ENCODE measurements around the gene TMPRSS2. TPM values are rescaled to one million over a fixed set of nuclear protein-coding genes. Genes with fewer than 3 reads are reported as not detected.

Gene TMPRSS2
- total RNA-seq, 8 experiments from 2014 or later = 0.23 to 0.87 (median 0.36) TPM; not detected in 3

- Histone ChIP-seq H3K4me3 (no peak overlapping the region), H3K4me1 (replicated peaks in 1 of 2) (no peaks in the 10 kb centered on the region), H3K27ac (no peak overlapping the region)
- in situ Hi-C loops (cut with MboI; ENCODE audit: low pct_unique_long_range_greater_than_20kb in 2 of 9, low sequenced_read_pairs in 9 of 9, unreplicated experiment in 9 of 9) = loop anchor here in 1 of 9 experiments (25.0 kb wide), 1 partner anchor 166 kb away; no protein-coding TSS in a partner anchor
- no peak for ATAC-seq (replicated peaks in 6 of 8)
- WGBS, 10 experiments = 13 to 100% (median 80%) methylated on average over 1 to 3 of the region's 3 CpGs; no CpG with 5 or more reads in 3 of the 10 experiments
These were observed 54.8 kb downstream of the TMPRSS2 start for GRCh38 chr21:41453198-41453597.

DNA sequence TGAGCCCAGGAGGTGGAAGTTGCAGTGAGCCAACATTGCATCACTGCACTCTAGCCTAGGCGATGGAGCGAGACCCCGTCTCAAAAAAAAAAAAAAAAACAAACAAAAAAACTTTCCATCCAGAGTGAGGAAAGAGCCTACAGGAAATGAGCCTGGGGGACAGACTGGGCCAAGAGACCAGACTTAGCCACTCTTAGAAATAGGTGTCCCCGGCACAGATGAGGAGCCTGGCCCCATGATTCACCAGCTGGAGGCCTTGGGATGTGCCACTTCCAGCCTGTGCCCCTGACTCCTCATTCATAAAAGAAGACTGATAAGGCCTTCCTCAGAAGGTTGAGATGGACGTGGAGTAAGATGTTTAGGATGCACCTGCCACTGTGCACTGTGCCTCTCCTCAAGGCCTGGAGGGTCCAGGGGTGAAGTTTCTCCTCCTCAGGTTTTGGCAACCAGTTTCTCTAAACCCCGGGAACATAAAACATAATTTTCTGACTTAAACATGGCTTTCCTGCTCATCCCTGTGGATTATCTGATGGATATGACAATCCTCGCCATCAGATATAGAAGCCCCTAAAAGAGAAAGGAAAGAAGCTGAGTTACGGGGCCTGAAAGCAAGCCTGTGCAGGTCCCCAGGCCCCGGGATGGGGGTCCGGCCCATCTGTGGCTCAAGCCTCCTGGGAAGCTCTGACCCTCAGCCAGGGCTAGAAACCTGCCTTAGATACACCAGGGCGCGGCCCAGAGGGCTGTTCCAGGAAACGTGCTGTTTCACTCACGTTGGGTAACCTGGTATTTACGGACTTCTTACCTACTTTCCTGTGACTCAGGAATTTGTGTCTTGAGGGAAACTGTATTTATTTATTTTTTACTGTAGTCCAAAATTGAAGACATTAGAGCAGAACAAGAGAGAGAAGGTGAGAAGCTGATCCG is 55.9 kb downstream of the TMPRSS2 start:
- Histone ChIP-seq H3K27ac (no peak overlapping the region), H3K4me1 (replicated peaks in 1 of 2) (no peaks in the 10 kb centered on the region), H3K4me3 (no peak overlapping the region)
- no peak for ATAC-seq (replicated peaks in 6 of 8)
- in situ Hi-C loops (cut with MboI; ENCODE audit: low pct_unique_long_range_greater_than_20kb in 2 of 9, low sequenced_read_pairs in 9 of 9, unreplicated experiment in 9 of 9) = loop anchor here in 1 of 9 experiments (25.0 kb wide), 1 partner anchor 165 kb away; no protein-coding TSS in a partner anchor
- WGBS, 10 experiments = 47 to 97% (median 89%) methylated on average over 2 to 8 of the region's 16 CpGs

- Histone ChIP-seq H3K4me1 (replicated peaks in 1 of 2) (no peaks in the 10 kb centered on the region), H3K4me3 (no peak overlapping the region), H3K27ac (no peak overlapping the region)
- in situ Hi-C loops (cut with MboI; ENCODE audit: low pct_unique_long_range_greater_than_20kb in 2 of 9, low sequenced_read_pairs in 9 of 9, unreplicated experiment in 9 of 9) = loop anchor here in 1 of 9 experiments (25.0 kb wide), 1 partner anchor 162 kb away; no protein-coding TSS in a partner anchor
- ATAC-seq (replicated peaks in 6 of 8) = no peak
- WGBS, 10 experiments = 33 to 83% (median 75%) methylated on average over 1 to 3 of the region's 5 CpGs; no CpG with 5 or more reads in 3 of the 10 experiments
These were observed 58.3 kb downstream of the TMPRSS2 start for GRCh38 chr21:41449613-41450012.

DNA sequence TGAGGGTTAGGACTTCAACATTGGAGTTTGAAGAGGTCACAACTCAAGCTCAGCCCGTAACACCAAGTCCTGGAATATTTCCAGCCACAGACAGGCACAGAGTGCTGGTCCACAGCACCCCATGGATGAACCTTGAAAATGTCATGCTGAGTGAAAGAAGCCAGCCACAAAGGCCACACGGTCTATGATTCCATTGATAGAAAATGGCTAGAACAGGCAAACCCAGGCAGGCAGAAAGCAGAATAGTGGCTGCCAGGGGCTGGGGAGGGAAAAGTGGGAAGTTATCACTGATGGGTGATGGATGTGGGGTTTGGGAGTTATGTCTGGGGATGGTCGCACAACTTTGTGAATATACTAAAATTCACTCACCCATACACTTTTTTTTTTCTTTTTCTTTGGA is 60.6 kb downstream of the TMPRSS2 start:
- WGBS, 10 experiments = 17 to 100% (median 85%) methylated on average over 1 to 2 of the region's 3 CpGs; no CpG with 5 or more reads in 4 of the 10 experiments
- ATAC-seq (replicated peaks in 6 of 8) = no peak
- in situ Hi-C loops (cut with MboI; ENCODE audit: low pct_unique_long_range_greater_than_20kb in 2 of 9, low sequenced_read_pairs in 9 of 9, unreplicated experiment in 9 of 9) = no loop called here

DNA sequence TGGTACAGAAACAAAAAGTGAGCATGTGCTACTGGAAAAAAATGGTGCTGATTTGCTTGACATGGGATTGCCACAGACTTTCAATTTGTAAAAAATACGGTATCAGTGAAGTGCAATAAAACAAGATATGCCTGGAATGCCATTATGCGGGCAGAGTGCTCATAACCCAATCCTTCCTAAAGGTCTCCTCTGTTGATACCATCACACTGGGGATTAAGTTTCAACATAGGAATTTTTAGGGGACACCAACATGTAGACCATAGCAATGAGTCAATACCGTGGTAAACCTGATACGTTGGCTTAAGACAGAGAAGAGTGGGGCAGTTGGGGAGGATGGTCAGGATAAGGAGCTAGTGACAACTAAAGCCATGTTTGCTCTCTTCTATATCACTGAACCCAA is 61.4 kb downstream of the TMPRSS2 start:
- Histone ChIP-seq H3K4me1 (replicated peaks in 1 of 2) (no peaks in the 10 kb centered on the region), H3K27ac (no peak overlapping the region), H3K4me3 (no peak overlapping the region)
- WGBS, 10 experiments = 55 to 100% (median 87%) methylated on average over 2 to 4 of the region's 4 CpGs; no CpG with 5 or more reads in 1 of the 10 experiments
- ATAC-seq (replicated peaks in 6 of 8) = no peak
- in situ Hi-C loops (cut with MboI; ENCODE audit: low pct_unique_long_range_greater_than_20kb in 2 of 9, low sequenced_read_pairs in 9 of 9, unreplicated experiment in 9 of 9) = no loop called here

More for the DNA sequence above, 60.6 kb downstream of the TMPRSS2 start:
- Histone ChIP-seq H3K4me3 (no peak overlapping the region), H3K27ac (no peak overlapping the region), H3K4me1 (replicated peaks in 1 of 2) (no peaks in the 10 kb centered on the region)

- in situ Hi-C loops (cut with MboI; ENCODE audit: low pct_unique_long_range_greater_than_20kb in 2 of 9, low sequenced_read_pairs in 9 of 9, unreplicated experiment in 9 of 9) = no loop called here
- WGBS, 10 experiments = 45 to 100% (median 75%) methylated on average over 2 to 6 of the region's 7 CpGs; no CpG with 5 or more reads in 3 of the 10 experiments
- Histone ChIP-seq H3K4me1 (replicated peaks in 1 of 2) (no peaks in the 10 kb centered on the region), H3K27ac (no peak overlapping the region), H3K4me3 (no peak overlapping the region)
- ATAC-seq (replicated peaks in 6 of 8) = peak in 2 of 8 experiments; percentile 41 to 42
These were observed 62.5 kb downstream of the TMPRSS2 start for GRCh38 chr21:41445465-41445862.

- no peak overlapping the region for H3K27ac ChIP-seq
- no peaks in the 10 kb centered on the region for H3K4me1 ChIP-seq (replicated peaks in 1 of 2)
- H3K4me3 ChIP-seq = no peak overlapping the region
- no peak for ATAC-seq (replicated peaks in 6 of 8)
- in situ Hi-C loops (cut with MboI; ENCODE audit: low pct_unique_long_range_greater_than_20kb in 2 of 9, low sequenced_read_pairs in 9 of 9, unreplicated experiment in 9 of 9) = no loop called here
- 53 to 100% (median 92%) methylated on average over 3 to 13 of the region's 13 CpGs; no CpG with 5 or more reads in 2 of the 10 experiments for WGBS, 10 experiments
These were observed 63.1 kb downstream of the TMPRSS2 start for GRCh38 chr21:41444703-41445464.

GRCh38 chr21:41443562-41443961 is 64.4 kb downstream of the TMPRSS2 start:
- no peak overlapping the region for H3K4me3 ChIP-seq
- ATAC-seq (replicated peaks in 6 of 8) = no peak
- 80 to 90% (median 84%) methylated on average over 2 to 7 of the region's 7 CpGs; no CpG with 5 or more reads in 5 of the 10 experiments for WGBS, 10 experiments
- no peak overlapping the region for H3K27ac ChIP-seq
- in situ Hi-C loops (cut with MboI; ENCODE audit: low pct_unique_long_range_greater_than_20kb in 2 of 9, low sequenced_read_pairs in 9 of 9, unreplicated experiment in 9 of 9) = no loop called here
- H3K4me1 ChIP-seq (replicated peaks in 1 of 2) = no peaks in the 10 kb centered on the region

GRCh38 chr21:41442481-41443186 is 65.3 kb downstream of the TMPRSS2 start:
- no peak for ATAC-seq (replicated peaks in 6 of 8)
- in situ Hi-C loops (cut with MboI; ENCODE audit: low pct_unique_long_range_greater_than_20kb in 2 of 9, low sequenced_read_pairs in 9 of 9, unreplicated experiment in 9 of 9) = no loop called here
- H3K4me3 ChIP-seq = no peak overlapping the region
- no peak overlapping the region for H3K27ac ChIP-seq
- WGBS, 10 experiments = 50 to 100% (median 92%) methylated on average over 1 to 2 of the region's 2 CpGs; no CpG with 5 or more reads in 2 of the 10 experiments
- H3K4me1 ChIP-seq (replicated peaks in 1 of 2) = no peaks in the 10 kb centered on the region

- Histone ChIP-seq H3K4me1 (replicated peaks in 1 of 2) (no peaks in the 10 kb centered on the region), H3K27ac (no peak overlapping the region), H3K4me3 (no peak overlapping the region)
- WGBS, 10 experiments = 88 to 100% (median 98%) methylated on average over 1 to 7 of the region's 14 CpGs; no CpG with 5 or more reads in 4 of the 10 experiments
- in situ Hi-C loops (cut with MboI; ENCODE audit: low pct_unique_long_range_greater_than_20kb in 2 of 9, low sequenced_read_pairs in 9 of 9, unreplicated experiment in 9 of 9) = no loop called here
- no peak for ATAC-seq (replicated peaks in 6 of 8)
These were observed 66.4 kb downstream of the TMPRSS2 start for GRCh38 chr21:41441546-41441945.

GRCh38 chr21:41439248-41439647 is 68.7 kb downstream of the TMPRSS2 start:
- Histone ChIP-seq H3K4me1 (replicated peaks in 1 of 2) (no peaks in the 10 kb centered on the region), H3K27ac (no peak overlapping the region), H3K4me3 (no peak overlapping the region)
- 0 to 100% (median 73%) methylated on average over 1 to 4 of the region's 4 CpGs; no CpG with 5 or more reads in 2 of the 10 experiments for WGBS, 10 experiments
- in situ Hi-C loops (cut with MboI; ENCODE audit: low pct_unique_long_range_greater_than_20kb in 2 of 9, low sequenced_read_pairs in 9 of 9, unreplicated experiment in 9 of 9) = no loop called here
- ATAC-seq (replicated peaks in 6 of 8) = peak in 2 of 8 experiments; percentile 52 to 67

GRCh38 chr21:41438425-41439113 is 69.4 kb downstream of the TMPRSS2 start:
- peak in 1 of 8 experiments; percentile 29 for ATAC-seq (replicated peaks in 6 of 8)
- in situ Hi-C loops (cut with MboI; ENCODE audit: low pct_unique_long_range_greater_than_20kb in 2 of 9, low sequenced_read_pairs in 9 of 9, unreplicated experiment in 9 of 9) = no loop called here
- Histone ChIP-seq H3K4me3 (no peak overlapping the region), H3K27ac (no peak overlapping the region), H3K4me1 (replicated peaks in 1 of 2) (no peaks in the 10 kb centered on the region)
- WGBS, 10 experiments = 20 to 100% (median 80%) methylated on average over 1 to 10 of the region's 13 CpGs

Measured in motor neuron (in vitro differentiated cells).